Measurements from ENCODE around the gene KRTAP29-1.

KRTAP29-1 gene

GRCh38 chr17:41322094-41322902 is 19.6 kb upstream of the KRTAP29-1 start:
- Mint-ChIP-seq H3K9me3 (peaks cover 6% of the 10 kb centered on the region), H3K27me3 (no peaks in the 10 kb centered on the region), H3K27ac (no peak overlapping the region), H3K36me3 (no peaks in the 10 kb centered on the region), H3K4me1 (peaks cover 5% of the 10 kb centered on the region), H3K4me3 (no peak overlapping the region)
- ATAC-seq, result no peak

DNA sequence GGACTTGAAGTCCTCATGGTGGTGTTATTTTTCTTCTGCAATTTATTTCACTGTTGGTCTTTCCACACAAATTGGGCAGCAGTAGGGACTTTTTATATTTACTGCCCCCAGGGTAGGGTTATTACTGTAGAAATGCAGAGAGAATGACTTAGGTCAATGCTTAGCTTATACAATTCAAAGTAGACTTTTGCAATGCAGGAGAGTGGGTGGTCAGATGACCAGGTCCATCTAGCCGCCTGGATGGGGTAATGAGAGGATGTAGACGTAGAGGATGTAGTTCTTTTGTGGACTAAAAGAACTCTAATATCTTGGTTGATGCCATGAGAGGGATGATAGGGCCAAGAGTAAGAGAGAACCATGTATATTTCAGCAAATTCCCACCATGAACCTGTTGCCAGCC is 15.6 kb upstream of the KRTAP29-1 start:
- H3K27me3 Mint-ChIP-seq, result peaks cover 15% of the 10 kb centered on the region
- no peak for ATAC-seq
- H3K4me1 Mint-ChIP-seq, result no peaks in the 10 kb centered on the region
- H3K4me3 Mint-ChIP-seq, result no peak overlapping the region
- H3K9me3 Mint-ChIP-seq, result peaks cover 6% of the 10 kb centered on the region
- H3K36me3 Mint-ChIP-seq, result no peaks in the 10 kb centered on the region
- H3K27ac Mint-ChIP-seq, result no peak overlapping the region

DNA sequence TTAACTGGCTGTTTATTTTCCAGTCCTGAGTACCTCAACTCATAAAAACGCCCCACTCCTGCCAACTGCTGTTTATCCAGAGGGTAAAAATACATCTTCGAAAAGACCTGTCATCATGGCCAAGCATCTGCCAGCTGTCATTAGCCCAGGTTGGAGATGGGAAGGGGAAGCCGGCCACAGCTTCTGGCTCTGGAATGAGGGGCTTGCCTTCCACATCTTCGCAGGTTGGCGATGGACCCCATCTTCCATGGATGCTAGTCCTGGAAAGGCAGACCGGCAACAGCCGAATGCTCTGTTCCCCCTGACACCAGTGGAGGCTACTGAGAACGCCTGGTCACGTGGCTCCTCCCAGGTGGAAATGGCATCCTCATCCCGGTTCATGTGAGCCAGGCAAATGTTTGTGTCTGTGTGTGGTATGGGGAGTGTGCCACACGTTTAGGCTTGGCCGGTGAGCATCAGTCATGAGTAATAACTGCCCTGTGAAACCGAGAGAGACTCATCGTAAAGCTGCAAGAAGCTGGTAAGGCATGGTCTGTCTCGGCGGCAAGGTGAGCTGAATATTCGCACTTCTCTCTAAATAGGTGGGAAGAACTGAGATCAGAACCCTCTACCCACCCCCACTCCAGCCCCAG is 13.3 kb upstream of the KRTAP29-1 start:
- no peaks in the 10 kb centered on the region for H3K4me1 Mint-ChIP-seq
- no peaks in the 10 kb centered on the region for H3K36me3 Mint-ChIP-seq
- ATAC-seq, result no peak
- H3K4me3 Mint-ChIP-seq, result no peak overlapping the region
- peaks cover 19% of the 10 kb centered on the region for H3K27me3 Mint-ChIP-seq
- no peak overlapping the region for H3K27ac Mint-ChIP-seq
- peaks cover 6% of the 10 kb centered on the region for H3K9me3 Mint-ChIP-seq

GRCh38 chr17:41315204-41315794 is 12.6 kb upstream of the KRTAP29-1 start, which contains the start of gene KRTAP17-1:
KRTAP17-1 (minus strand) TSS chr17:41315710; CDS start chr17:41315650, 60 bp downstream.
- Mint-ChIP-seq H3K27me3 (peaks cover 19% of the 10 kb centered on the region), H3K4me1 (peaks cover under 1% of the 10 kb centered on the region), H3K9me3 (peaks cover 4% of the 10 kb centered on the region), H3K4me3 (no peak within 1 kb of the TSS), H3K36me3 (no peaks in the 10 kb centered on the region), H3K27ac (no peak within 1 kb of the TSS)
- no peak for ATAC-seq

DNA sequence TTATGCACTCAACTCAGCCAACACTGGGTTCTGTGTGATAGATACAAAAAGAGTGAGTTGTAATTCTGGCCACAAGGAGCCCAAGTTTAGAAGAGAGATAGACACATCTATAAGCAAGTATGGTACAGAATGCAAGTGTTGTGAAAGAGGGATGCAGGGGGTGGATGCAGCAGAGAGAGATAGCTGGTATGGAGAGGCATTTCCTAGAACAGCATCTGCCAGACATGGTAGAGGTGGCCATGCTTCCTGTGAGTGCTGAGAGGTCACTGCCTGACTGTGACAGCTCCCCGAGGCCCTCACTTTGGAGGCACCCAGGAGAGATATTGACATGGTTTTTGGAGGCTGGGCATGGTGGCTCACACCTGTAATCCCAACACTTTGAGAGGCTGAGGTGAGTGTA is 8.5 kb upstream of the KRTAP29-1 start:
- no peak overlapping the region for H3K4me3 Mint-ChIP-seq
- no peaks in the 10 kb centered on the region for H3K36me3 Mint-ChIP-seq
- H3K4me1 Mint-ChIP-seq, result peaks cover 30% of the 10 kb centered on the region
- no peak for ATAC-seq
- peaks cover 13% of the 10 kb centered on the region for H3K27me3 Mint-ChIP-seq
- H3K9me3 Mint-ChIP-seq, result no peaks in the 10 kb centered on the region
- H3K27ac Mint-ChIP-seq, result peak overlapping the region; percentile 14

DNA sequence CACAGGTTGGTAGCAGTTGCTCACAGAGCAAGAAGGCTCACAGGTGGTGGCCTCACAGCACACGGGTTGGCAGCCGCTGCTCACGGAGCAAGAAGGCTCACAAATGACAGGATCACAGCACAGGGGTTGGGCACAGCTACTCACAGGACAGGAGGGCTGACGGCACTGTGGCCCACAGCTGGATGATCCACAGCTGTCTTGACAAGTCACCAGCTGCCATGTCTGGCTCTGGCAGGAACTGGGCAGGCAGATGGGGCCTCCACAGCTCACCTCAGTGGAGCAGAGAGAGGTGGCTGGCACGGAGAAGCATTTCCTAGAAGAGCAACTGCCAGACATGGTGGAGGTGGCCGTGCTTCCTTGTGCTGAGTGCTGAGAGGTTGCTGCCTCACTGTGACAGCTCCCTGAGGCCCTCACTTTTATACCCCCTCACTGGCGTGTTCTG is 6.3 kb upstream of the KRTAP29-1 start, which contains the start of gene KRTAP16-1:
Gene KRTAP16-1, minus strand, starts transcription at position 392 of the 442 bp plus-strand sequence. Its CDS starts 56 bp downstream, at position 336.
- no peaks in the 10 kb centered on the region for H3K36me3 Mint-ChIP-seq
- H3K4me1 Mint-ChIP-seq, result peaks cover 31% of the 10 kb centered on the region
- peak; percentile 75 for ATAC-seq
- no peaks in the 10 kb centered on the region for H3K9me3 Mint-ChIP-seq
- peaks cover 10% of the 10 kb centered on the region for H3K27me3 Mint-ChIP-seq
- peak within 1 kb of the TSS; percentile 95 for H3K27ac Mint-ChIP-seq
- H3K4me3 Mint-ChIP-seq, result peak within 1 kb of the TSS; percentile 52

DNA sequence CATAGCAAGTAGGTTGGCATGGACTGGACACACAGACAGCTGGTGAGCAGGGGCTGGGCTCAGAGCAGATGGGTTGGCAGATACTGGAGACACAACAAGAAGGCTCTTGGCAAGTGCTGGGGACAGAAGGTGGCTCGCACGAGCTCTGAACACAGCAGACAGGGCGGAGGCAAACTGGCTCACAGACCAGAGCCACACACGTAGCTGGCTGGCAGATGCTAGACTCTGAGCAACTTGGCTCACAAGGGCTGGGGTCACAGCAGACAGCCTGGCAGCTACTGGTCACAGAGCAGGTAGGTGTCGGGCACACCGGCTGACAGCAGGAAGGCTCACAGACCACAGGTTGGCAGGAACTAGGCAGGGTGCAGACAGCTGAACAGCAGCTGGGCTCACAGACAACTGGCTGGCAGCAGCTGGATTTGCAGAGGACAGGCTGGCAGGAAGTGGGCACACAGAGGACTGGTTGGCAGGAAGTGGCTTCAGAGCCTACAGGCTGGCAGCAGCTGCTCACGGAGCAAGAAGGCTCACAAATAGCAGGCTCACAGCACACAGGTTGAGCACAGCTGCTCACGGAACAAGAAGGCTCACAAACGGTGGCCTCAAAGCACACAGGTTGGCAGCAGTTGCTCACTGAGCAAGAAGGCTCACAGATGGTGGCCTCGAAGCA is 5.7 kb upstream of the KRTAP29-1 start:
- no peaks in the 10 kb centered on the region for H3K9me3 Mint-ChIP-seq
- H3K4me1 Mint-ChIP-seq, result peaks cover 36% of the 10 kb centered on the region
- peaks cover 6% of the 10 kb centered on the region for H3K27me3 Mint-ChIP-seq
- H3K4me3 Mint-ChIP-seq, result peak overlapping the region; percentile 52
- no peaks in the 10 kb centered on the region for H3K36me3 Mint-ChIP-seq
- peak overlapping the region; percentile 95 for H3K27ac Mint-ChIP-seq
- peak; percentile 96 for ATAC-seq

DNA sequence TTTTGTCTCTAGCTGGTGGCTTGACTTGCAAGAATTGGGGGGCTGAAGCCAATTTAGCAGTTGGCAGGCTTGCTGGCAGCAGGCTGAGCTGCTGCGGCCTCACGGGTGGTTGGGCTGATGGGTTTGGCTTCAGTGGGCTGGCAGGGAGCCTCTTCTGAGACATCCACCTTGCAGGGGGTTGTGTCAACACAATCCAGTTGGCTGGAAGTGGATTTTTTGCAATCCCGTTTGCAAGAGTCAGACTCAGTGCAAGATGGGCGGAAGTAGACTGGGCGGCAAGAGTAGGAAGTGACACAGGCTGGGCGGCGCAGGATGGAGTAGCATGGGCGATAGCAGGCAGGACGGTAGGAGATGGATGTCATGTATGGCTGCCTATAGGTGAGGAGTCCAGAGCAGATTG is 5.0 kb upstream of the KRTAP29-1 start:
- no peaks in the 10 kb centered on the region for H3K27me3 Mint-ChIP-seq
- H3K27ac Mint-ChIP-seq, result peak overlapping the region; percentile 95
- H3K36me3 Mint-ChIP-seq, result no peaks in the 10 kb centered on the region
- no peak overlapping the region for H3K4me3 Mint-ChIP-seq
- no peaks in the 10 kb centered on the region for H3K9me3 Mint-ChIP-seq
- no peak for ATAC-seq
- peaks cover 36% of the 10 kb centered on the region for H3K4me1 Mint-ChIP-seq

- no peaks in the 10 kb centered on the region for H3K36me3 Mint-ChIP-seq
- peaks cover 13% of the 10 kb centered on the region for H3K27me3 Mint-ChIP-seq
- no peak overlapping the region for H3K27ac Mint-ChIP-seq
- H3K4me3 Mint-ChIP-seq, result no peak overlapping the region
- peaks cover 23% of the 10 kb centered on the region for H3K4me1 Mint-ChIP-seq
- ATAC-seq, result no peak
- no peaks in the 10 kb centered on the region for H3K9me3 Mint-ChIP-seq
These were observed 1.4 kb upstream of the KRTAP29-1 start for GRCh38 chr17:41304091-41304490.

DNA sequence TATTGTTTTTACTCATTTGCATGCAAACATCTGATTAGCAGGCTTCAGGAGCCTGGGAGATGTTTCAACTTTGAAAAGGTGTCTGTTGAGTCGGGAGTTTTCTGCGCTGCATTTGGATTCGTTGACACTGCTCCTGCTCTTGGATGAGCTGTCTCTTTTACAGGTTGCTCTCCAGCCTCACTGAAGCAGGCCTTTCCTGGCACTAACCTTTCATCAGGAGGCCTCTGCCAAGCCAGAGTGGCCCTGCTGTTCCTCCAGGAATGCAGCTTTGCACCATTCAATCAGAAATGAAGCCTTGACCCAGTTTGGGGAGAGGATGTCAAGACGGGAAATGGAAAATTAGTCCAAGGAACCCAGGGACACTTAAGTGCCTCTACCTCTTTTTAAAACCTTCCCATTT is 330 bp upstream of the KRTAP29-1 start:
- H3K36me3 Mint-ChIP-seq, result no peaks in the 10 kb centered on the region
- peaks cover 14% of the 10 kb centered on the region for H3K27me3 Mint-ChIP-seq
- no peak overlapping the region for H3K4me3 Mint-ChIP-seq
- H3K4me1 Mint-ChIP-seq, result peaks cover 12% of the 10 kb centered on the region
- H3K9me3 Mint-ChIP-seq, result no peaks in the 10 kb centered on the region
- no peak for ATAC-seq
- no peak overlapping the region for H3K27ac Mint-ChIP-seq

GRCh38 chr17:41301204-41301790 is 1.4 kb downstream of the KRTAP29-1 start:
- ATAC-seq, result no peak
- Mint-ChIP-seq H3K27ac (no peak overlapping the region), H3K36me3 (no peaks in the 10 kb centered on the region), H3K9me3 (no peaks in the 10 kb centered on the region), H3K4me1 (peaks cover 6% of the 10 kb centered on the region), H3K27me3 (peaks cover 14% of the 10 kb centered on the region), H3K4me3 (no peak overlapping the region)

DNA sequence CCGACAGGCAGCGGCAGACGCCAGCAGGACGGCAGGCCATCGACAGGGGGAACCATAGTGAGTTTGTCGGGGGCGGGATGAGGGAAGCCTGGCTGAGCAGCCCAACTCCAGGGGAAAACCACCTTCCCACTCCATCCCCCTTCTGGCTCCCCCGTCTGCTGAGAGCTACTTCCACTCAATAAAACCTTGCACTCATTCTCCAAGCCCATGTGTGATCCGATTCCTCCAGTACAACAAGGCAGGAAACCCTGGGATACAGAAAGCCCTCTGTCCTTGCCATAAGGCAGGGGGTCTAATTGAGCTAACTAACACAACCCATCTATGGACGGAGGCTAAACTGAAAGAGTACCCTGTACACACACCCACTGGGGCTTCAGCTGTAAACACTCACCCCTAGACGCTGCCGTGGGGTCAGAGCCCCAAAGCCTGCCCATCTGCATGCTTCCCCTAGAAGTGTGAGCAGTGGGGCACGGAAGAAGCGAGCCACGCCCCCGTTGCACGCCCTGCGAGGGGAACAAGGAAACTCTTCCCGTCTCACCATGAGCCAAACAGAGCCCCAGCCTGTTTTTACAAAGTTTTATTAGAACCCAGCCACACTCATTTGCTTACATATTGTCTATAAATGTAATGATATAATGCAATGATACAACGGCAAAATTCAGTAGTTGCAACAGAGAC is 4.1 kb downstream of the KRTAP29-1 start:
- H3K36me3 Mint-ChIP-seq, result no peaks in the 10 kb centered on the region
- H3K9me3 Mint-ChIP-seq, result no peaks in the 10 kb centered on the region

DNA sequence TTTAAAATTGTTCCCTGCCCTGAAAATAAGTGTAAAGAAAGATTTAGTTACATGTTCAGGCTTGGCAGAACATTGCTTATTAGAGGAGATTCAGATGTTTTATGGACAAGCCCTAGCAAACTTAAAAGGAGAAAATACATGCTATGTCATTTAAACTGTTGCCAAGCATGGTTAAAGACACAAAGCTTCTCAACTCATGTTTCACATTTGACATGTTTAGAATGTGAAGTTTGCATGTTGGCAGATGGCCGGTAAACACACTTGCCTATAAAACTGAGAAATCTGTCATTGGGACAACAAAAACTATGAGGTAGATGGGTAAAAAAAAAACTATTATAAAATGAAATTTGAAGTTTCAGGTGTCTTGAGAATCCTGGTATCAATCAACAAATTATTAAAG is 5.8 kb downstream of the KRTAP29-1 start:
- no peaks in the 10 kb centered on the region for H3K4me1 Mint-ChIP-seq
- no peak for ATAC-seq
- H3K36me3 Mint-ChIP-seq, result no peaks in the 10 kb centered on the region
- H3K27me3 Mint-ChIP-seq, result peaks cover 23% of the 10 kb centered on the region
- H3K9me3 Mint-ChIP-seq, result no peaks in the 10 kb centered on the region
- no peak overlapping the region for H3K27ac Mint-ChIP-seq
- H3K4me3 Mint-ChIP-seq, result no peak overlapping the region

More for the DNA sequence above, 4.1 kb downstream of the KRTAP29-1 start:
- peaks cover 2% of the 10 kb centered on the region for H3K4me1 Mint-ChIP-seq
- peaks cover 14% of the 10 kb centered on the region for H3K27me3 Mint-ChIP-seq
- H3K4me3 Mint-ChIP-seq, result no peak overlapping the region
- no peak overlapping the region for H3K27ac Mint-ChIP-seq
- no peak for ATAC-seq

- ATAC-seq, result no peak
- Mint-ChIP-seq H3K9me3 (no peaks in the 10 kb centered on the region), H3K4me1 (peaks cover 2% of the 10 kb centered on the region), H3K4me3 (no peak overlapping the region), H3K36me3 (no peaks in the 10 kb centered on the region), H3K27me3 (peaks cover 22% of the 10 kb centered on the region), H3K27ac (no peak overlapping the region)
These were observed 8.6 kb downstream of the KRTAP29-1 start for GRCh38 chr17:41294016-41294415.

All from stimulated activated memory B cell treated with anti-CD40 and anti-IgM and Interleukin-4, amounts not matched to agents 10 μg/mL and 1 μg/mL and 100 μg/mL, for 72 hours (primary cell).